ENCODE data around the gene CDKAL1.

GRCh38 chr6:20870021-20870420 lies 335.8 kb downstream of the CDKAL1 start:
- TF ChIP-seq ARNTL (CRISPR knock-in tag; IDR thresholded peaks at IDR 0.05; ENCODE audit: borderline replicate concordance, low read depth) (no peak), TCF4 (CRISPR knock-in tag; IDR thresholded peaks at IDR 0.05; ENCODE audit: borderline replicate concordance) (no peak), ZFP30 (CRISPR knock-in tag; IDR thresholded peaks at IDR 0.05) (no peak), PATZ1 (CRISPR knock-in tag; IDR thresholded peaks at IDR 0.05; ENCODE audit: borderline replicate concordance) (no peak), CSRNP3 (CRISPR knock-in tag; IDR thresholded peaks at IDR 0.05) (no peak), TOX (CRISPR knock-in tag; IDR thresholded peaks at IDR 0.05; ENCODE audit: borderline replicate concordance) (no peak), OSR1 (CRISPR knock-in tag; IDR thresholded peaks at IDR 0.05) (no peak)

Data from SK-N-SH treated with all-trans-retinoic acid at 6 μM for 48 hours (cell line).